Measurements from ENCODE around the gene SUMO1. TPM values are rescaled to one million over a fixed set of nuclear protein-coding genes. Genes with fewer than 3 reads are reported as not detected.

The SUMO1 gene
- total RNA-seq, 1 donor from 2014 or later: 113 TPM

DNA sequence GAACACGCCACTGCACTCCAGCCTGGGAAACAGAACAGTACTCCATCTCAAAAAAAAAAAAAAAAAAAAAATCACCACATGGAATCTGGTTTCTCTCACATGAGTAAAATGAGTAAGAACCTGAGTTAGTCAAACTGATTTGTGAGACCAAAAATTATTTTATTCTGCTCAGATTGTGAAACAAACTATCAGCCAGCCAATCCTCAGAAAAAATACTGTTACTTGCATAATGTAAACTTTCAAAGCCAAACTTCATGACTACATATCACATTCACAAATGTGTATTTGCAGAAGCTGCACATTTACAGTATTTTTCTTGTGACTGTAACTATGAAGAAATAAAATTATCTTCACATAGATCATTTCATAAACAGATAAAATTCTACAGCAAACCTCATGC is 23.2 kb downstream of the SUMO1 start:
- TF ChIP-seq, protein P1, sequence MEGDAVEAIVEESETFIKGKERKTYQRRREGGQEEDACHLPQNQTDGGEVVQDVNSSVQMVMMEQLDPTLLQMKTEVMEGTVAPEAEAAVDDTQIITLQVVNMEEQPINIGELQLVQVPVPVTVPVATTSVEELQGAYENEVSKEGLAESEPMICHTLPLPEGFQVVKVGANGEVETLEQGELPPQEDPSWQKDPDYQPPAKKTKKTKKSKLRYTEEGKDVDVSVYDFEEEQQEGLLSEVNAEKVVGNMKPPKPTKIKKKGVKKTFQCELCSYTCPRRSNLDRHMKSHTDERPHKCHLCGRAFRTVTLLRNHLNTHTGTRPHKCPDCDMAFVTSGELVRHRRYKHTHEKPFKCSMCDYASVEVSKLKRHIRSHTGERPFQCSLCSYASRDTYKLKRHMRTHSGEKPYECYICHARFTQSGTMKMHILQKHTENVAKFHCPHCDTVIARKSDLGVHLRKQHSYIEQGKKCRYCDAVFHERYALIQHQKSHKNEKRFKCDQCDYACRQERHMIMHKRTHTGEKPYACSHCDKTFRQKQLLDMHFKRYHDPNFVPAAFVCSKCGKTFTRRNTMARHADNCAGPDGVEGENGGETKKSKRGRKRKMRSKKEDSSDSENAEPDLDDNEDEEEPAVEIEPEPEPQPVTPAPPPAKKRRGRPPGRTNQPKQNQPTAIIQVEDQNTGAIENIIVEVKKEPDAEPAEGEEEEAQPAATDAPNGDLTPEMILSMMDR (IDR thresholded peaks at IDR 0.05; ENCODE audit: unreplicated experiment): no peak
- Mint-ChIP-seq H3K9me3 (ENCODE audit: unreplicated experiment) (no peaks in the 10 kb centered on the region), H3K27me3 (ENCODE audit: unreplicated experiment) (no peaks in the 10 kb centered on the region), H3K4me1 (ENCODE audit: unreplicated experiment) (no peaks in the 10 kb centered on the region), H3K36me3 (ENCODE audit: low read depth, unreplicated experiment) (peaks cover 3% of the 10 kb centered on the region), H3K4me3 (ENCODE audit: unreplicated experiment) (no peak overlapping the region), H3K27ac (ENCODE audit: unreplicated experiment) (no peak overlapping the region)
- no peak for DNase-seq (ENCODE audit: low spot score)

DNA sequence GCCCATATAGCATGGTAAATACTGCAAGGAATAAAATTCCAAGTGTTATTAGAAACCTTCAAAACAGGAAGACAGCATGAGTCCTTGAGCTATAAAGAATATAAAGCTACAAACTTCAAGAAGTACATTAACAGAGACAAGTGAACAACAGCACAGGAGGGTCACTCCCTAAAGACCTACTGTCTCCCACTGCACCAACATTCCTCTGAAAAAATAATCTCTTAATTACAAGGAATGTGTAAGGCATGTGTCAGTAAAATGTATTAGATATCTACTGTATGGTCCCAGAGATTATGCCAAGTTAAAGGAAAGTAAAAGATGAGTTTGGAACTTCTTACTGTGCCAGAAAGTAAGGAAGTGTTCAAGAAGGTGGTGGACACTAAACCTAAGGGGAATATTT is 29.9 kb downstream of the SUMO1 start:
- Mint-ChIP-seq H3K9me3 (ENCODE audit: unreplicated experiment) (no peaks in the 10 kb centered on the region), H3K27me3 (ENCODE audit: unreplicated experiment) (no peaks in the 10 kb centered on the region), H3K27ac (ENCODE audit: unreplicated experiment) (no peak overlapping the region), H3K4me1 (ENCODE audit: unreplicated experiment) (no peaks in the 10 kb centered on the region), H3K4me3 (ENCODE audit: unreplicated experiment) (no peak overlapping the region), H3K36me3 (ENCODE audit: low read depth, unreplicated experiment) (no peaks in the 10 kb centered on the region)
- no peak for DNase-seq (ENCODE audit: low spot score)
- TF ChIP-seq, protein P1 (IDR thresholded peaks at IDR 0.05; ENCODE audit: unreplicated experiment): no peak

- Mint-ChIP-seq H3K27ac (ENCODE audit: unreplicated experiment) (no peak overlapping the region), H3K9me3 (ENCODE audit: unreplicated experiment) (no peaks in the 10 kb centered on the region), H3K4me3 (ENCODE audit: unreplicated experiment) (no peak overlapping the region), H3K27me3 (ENCODE audit: unreplicated experiment) (no peaks in the 10 kb centered on the region), H3K4me1 (ENCODE audit: unreplicated experiment) (no peaks in the 10 kb centered on the region), H3K36me3 (ENCODE audit: low read depth, unreplicated experiment) (no peaks in the 10 kb centered on the region)
- no peak for DNase-seq (ENCODE audit: low spot score)
- TF ChIP-seq, protein P1 (IDR thresholded peaks at IDR 0.05; ENCODE audit: unreplicated experiment): no peak
These were observed 33.5 kb downstream of the SUMO1 start for GRCh38 chr2:202204855-202205254.

- no peaks in the 10 kb centered on the region for H3K36me3 Mint-ChIP-seq (ENCODE audit: low read depth, unreplicated experiment)
- H3K27ac Mint-ChIP-seq (ENCODE audit: unreplicated experiment): no peak overlapping the region
- no peaks in the 10 kb centered on the region for H3K27me3 Mint-ChIP-seq (ENCODE audit: unreplicated experiment)
- H3K4me1 Mint-ChIP-seq (ENCODE audit: unreplicated experiment): no peaks in the 10 kb centered on the region
- TF ChIP-seq, protein P1 (IDR thresholded peaks at IDR 0.05; ENCODE audit: unreplicated experiment): no peak
- no peaks in the 10 kb centered on the region for H3K9me3 Mint-ChIP-seq (ENCODE audit: unreplicated experiment)
- H3K4me3 Mint-ChIP-seq (ENCODE audit: unreplicated experiment): no peak overlapping the region
- no peak for DNase-seq (ENCODE audit: low spot score)
These were observed 35.0 kb downstream of the SUMO1 start for GRCh38 chr2:202203348-202203747.

DNA sequence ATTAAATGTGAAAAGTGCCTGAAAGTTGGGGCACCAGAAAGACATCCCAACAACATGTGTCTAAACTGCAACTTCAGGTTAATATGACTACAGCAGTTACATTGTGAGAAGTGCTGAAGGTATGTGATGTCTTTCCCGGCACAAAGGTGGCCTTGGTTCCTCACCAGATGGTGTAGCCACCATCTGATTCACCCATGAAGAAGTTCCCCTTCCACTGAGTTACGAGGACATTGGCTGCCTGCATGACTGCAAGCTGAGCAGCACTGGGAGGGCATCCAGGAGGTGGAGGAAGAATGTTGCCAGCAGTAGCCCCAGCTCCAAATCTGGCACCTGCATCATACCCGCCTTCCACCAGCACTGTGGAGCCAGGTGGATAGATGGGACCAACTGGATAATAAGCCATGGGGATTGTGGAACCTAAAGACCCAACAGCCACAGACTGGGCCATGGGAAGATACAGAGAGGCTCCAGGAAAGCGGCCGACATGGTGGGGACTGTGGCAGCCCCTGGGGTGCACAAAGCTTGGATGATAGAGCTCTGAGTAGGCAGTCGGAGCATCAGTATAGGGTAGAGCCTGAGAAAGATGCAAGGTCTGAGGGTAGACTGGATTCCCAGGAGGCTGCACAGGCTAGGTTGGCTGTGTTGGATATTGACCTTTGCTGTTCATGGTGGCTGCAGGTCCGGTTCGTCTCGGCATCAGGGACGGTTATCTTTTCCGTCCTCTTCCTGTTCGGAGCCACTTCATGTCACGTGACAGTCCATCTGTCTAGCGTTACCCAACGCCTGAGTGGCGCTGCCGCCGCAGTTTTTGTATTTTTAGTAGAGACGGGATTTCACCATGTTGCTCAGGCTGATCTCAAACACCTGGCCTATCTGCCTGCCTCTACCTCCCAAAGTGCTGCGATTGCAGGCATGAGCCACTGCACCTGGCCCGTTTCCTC is 36.9 kb downstream of the SUMO1 start:
- Mint-ChIP-seq H3K4me1 (ENCODE audit: unreplicated experiment) (peaks cover 6% of the 10 kb centered on the region), H3K4me3 (ENCODE audit: unreplicated experiment) (no peak overlapping the region), H3K36me3 (ENCODE audit: low read depth, unreplicated experiment) (no peaks in the 10 kb centered on the region), H3K9me3 (ENCODE audit: unreplicated experiment) (no peaks in the 10 kb centered on the region), H3K27ac (ENCODE audit: unreplicated experiment) (no peak overlapping the region), H3K27me3 (ENCODE audit: unreplicated experiment) (no peaks in the 10 kb centered on the region)
- no peak for DNase-seq (ENCODE audit: low spot score)
- TF ChIP-seq, protein P1 (IDR thresholded peaks at IDR 0.05; ENCODE audit: unreplicated experiment): no peak
